SK-N-SH (cell line): ENCODE data around the gene HLTF. TPM values are rescaled to one million over a fixed set of nuclear protein-coding genes. Genes with fewer than 3 reads are reported as not detected.

ENCODE experiments used
- CTCF ChIA-PET: fragments of 300-600, 350-600 bp; formaldehyde crosslinking; extraction: SDS; loops from one replicate; lab custom pipeline; 2021; lab: Yijun Ruan, JAX
- POLR2A ChIA-PET: fragments of 350-600 bp; sonication (Branson Sonifier 250); formaldehyde crosslinking; extraction: SDS; loops from one replicate; lab custom pipeline; 2020; ENCODE audit warnings: antibody characterized with exemption, inconsistent platforms; lab: Yijun Ruan, JAX
- DNase-seq: peaks from one replicate; pipeline ENCODE4 v3.0.0; 2012
- H2AFZ ChIP-seq: fragments of 200-600 bp; sonication (generic); 2 replicates; pipeline ENCODE4 v1.8.1; 2016; ENCODE audit warnings: antibody characterized with exemption, mild to moderate bottlenecking, low read depth
- H3F3A ChIP-seq: fragments of 200-600 bp; sonication (generic); replicated peaks from 2 replicates; pipeline ENCODE3; 2016; ENCODE audit warnings: antibody characterized with exemption, mild to moderate bottlenecking; ENCODE audit not compliant: insufficient read depth
- H3K27ac ChIP-seq, 2 experiments: fragments of 200-500 bp in 1 of 2; fragments of 200-600 bp in 1 of 2; sonication (Bioruptor generic) in 1 of 2; sonication (generic), shearing (Covaris generic) in 1 of 2; 2 replicates each; pipeline versions ENCODE4 v1.5.1 to v1.6.1; 2014 to 2016; ENCODE audit warnings: low read depth in 2 of 2, inconsistent platforms in 1 of 2, low read length in 1 of 2, mild to moderate bottlenecking in 1 of 2, mixed read lengths in 1 of 2
- H3K27me3 ChIP-seq: fragments of 200-600 bp; sonication (generic), shearing (Covaris generic); 2 replicates; pipeline ENCODE4 v1.6.1; 2016; ENCODE audit warnings: mixed run types; ENCODE audit not compliant: insufficient read depth
- H3K36me3 ChIP-seq, 2 experiments: fragments of 200-500 bp in 1 of 2; fragments of 200-600 bp in 1 of 2; sonication (Bioruptor generic) in 1 of 2; sonication (generic) in 1 of 2; replicated peaks in 1 of 2; 2 replicates each; pipeline versions ENCODE3 to v1.5.1; 2014 to 2016; ENCODE audit warnings: low read length in 1 of 2, mild to moderate bottlenecking in 1 of 2; ENCODE audit not compliant: insufficient read depth in 2 of 2, control insufficient read depth in 1 of 2
- H3K4me1 ChIP-seq, 2 experiments: fragments of 200-500 bp in 1 of 2; fragments of 200-600 bp in 1 of 2; sonication (Bioruptor generic) in 1 of 2; sonication (generic), shearing (Covaris generic) in 1 of 2; 2 replicates each; pipeline versions ENCODE4 v1.5.1 to v1.6.1; 2014 to 2016; ENCODE audit warnings: low read depth in 1 of 2, low read length in 1 of 2, mixed run types in 1 of 2; ENCODE audit not compliant: insufficient read depth in 2 of 2, control insufficient read depth in 1 of 2
- H3K4me2 ChIP-seq: fragments of 200-600 bp; sonication (generic), shearing (Covaris generic); 2 replicates; pipeline ENCODE4 v1.6.1; 2017; ENCODE audit warnings: mixed run types
- H3K4me3 ChIP-seq, 2 experiments: fragments of 200-500 bp in 1 of 2; fragments of 200-600 bp in 1 of 2; sonication (Bioruptor generic) in 1 of 2; sonication (generic), shearing (Covaris generic) in 1 of 2; 2 replicates each; pipeline versions ENCODE4 v1.5.1 to v1.8.1; 2014 to 2016; ENCODE audit warnings: low read depth in 2 of 2, inconsistent platforms in 1 of 2, low read length in 1 of 2, mild to moderate bottlenecking in 1 of 2, mixed read lengths in 1 of 2, moderate library complexity in 1 of 2
- H3K79me2 ChIP-seq: fragments of 200-600 bp; sonication (generic); 2 replicates; pipeline ENCODE4 v1.8.1; 2017; ENCODE audit warnings: mild to moderate bottlenecking; ENCODE audit not compliant: insufficient read depth
- H3K9ac ChIP-seq: fragments of 200-600 bp; sonication (generic); 2 replicates; pipeline ENCODE4 v1.6.1; 2017; ENCODE audit warnings: mixed run types
- H3K9me2 ChIP-seq: fragments of 200-600 bp; sonication (generic); 2 replicates; pipeline ENCODE4 v1.6.1; 2017; ENCODE audit warnings: mixed run types
- H3K9me3 ChIP-seq: fragments of 200-600 bp; sonication (generic); 2 replicates; pipeline ENCODE4 v1.6.1; 2017; ENCODE audit warnings: mixed run types, mild to moderate bottlenecking, moderate library complexity
- H4K20me1 ChIP-seq: fragments of 200-600 bp; sonication (generic); 2 replicates; pipeline ENCODE4 v1.6.1; 2017; ENCODE audit warnings: mild to moderate bottlenecking, mixed run types; ENCODE audit not compliant: insufficient read depth
- CTCF ChIP-seq: fragments of 200-600 bp; sonication (generic); IDR thresholded peaks from 2 replicates; pipeline ENCODE4 v1.6.1; 2017; ENCODE audit warnings: antibody characterized with exemption, mild to moderate bottlenecking, moderate library complexity
- ELF1 ChIP-seq: IDR thresholded peaks from 2 replicates; pipeline ENCODE4 v1.4.0; 2012
- EP300 ChIP-seq, 2 experiments: IDR thresholded peaks; 2 replicates each; pipeline versions ENCODE4 v1.4.0 to v1.6.1; 2012; ENCODE audit warnings: borderline replicate concordance in 1 of 2, low read depth in 1 of 2, low read length in 1 of 2
- EZH2phosphoT487 ChIP-seq: fragments of 200-600 bp; sonication (generic); IDR thresholded peaks from 2 replicates; pipeline ENCODE4 v1.6.1; 2017; ENCODE audit warnings: low read depth, mixed run types, mild to moderate bottlenecking, antibody characterized with exemption, moderate library complexity, borderline replicate concordance
- FOSL2 ChIP-seq: IDR thresholded peaks from 2 replicates; pipeline ENCODE4 v1.4.0; 2012; ENCODE audit warnings: low read depth, mild to moderate bottlenecking, moderate library complexity, borderline replicate concordance
- FOXJ3 ChIP-seq: sonication (generic); formaldehyde crosslinking; IDR thresholded peaks from 2 replicates; pipeline ENCODE4 v1.5.1; 2020; ENCODE audit warnings: mild to moderate bottlenecking, missing genetic modification reagents
- FOXM1 ChIP-seq: IDR thresholded peaks from 2 replicates; pipeline ENCODE4 v1.4.0; 2012; ENCODE audit warnings: low read depth, mild to moderate bottlenecking
- MXI1 ChIP-seq: IDR thresholded peaks from 2 replicates; pipeline ENCODE4 v1.6.1; 2012; ENCODE audit warnings: mild to moderate bottlenecking, low read depth, low read length, improper control_type of control experiment
- RAD21 ChIP-seq: IDR thresholded peaks from 2 replicates; pipeline ENCODE4 v1.6.1; 2012; ENCODE audit warnings: mild to moderate bottlenecking, low read length
- RCOR1 ChIP-seq: fragments of 150-350 bp; IDR thresholded peaks from 2 replicates; pipeline ENCODE4 v1.6.1; 2017; ENCODE audit warnings: antibody characterized with exemption, low read length
- RFX5 ChIP-seq: IDR thresholded peaks from 2 replicates; pipeline ENCODE4 v1.6.1; 2012; ENCODE audit warnings: mild to moderate bottlenecking, improper control_type of control experiment, low read length
- RXRA ChIP-seq: IDR thresholded peaks from 2 replicates; pipeline ENCODE4 v1.4.0; 2012; ENCODE audit warnings: low read depth, mild to moderate bottlenecking, borderline replicate concordance
- SIN3A ChIP-seq: IDR thresholded peaks from 2 replicates; pipeline ENCODE4 v1.6.1; 2012; ENCODE audit warnings: low read depth, mild to moderate bottlenecking, low read length, moderate library complexity, borderline replicate concordance
- SMC3 ChIP-seq: IDR thresholded peaks from 2 replicates; pipeline ENCODE4 v1.6.1; 2012; ENCODE audit warnings: low read depth, low read length, improper control_type of control experiment
- TAF1 ChIP-seq: IDR thresholded peaks from 2 replicates; pipeline ENCODE4 v1.6.1; 2012; ENCODE audit warnings: low read depth, mild to moderate bottlenecking, low read length, moderate library complexity, borderline replicate concordance
- TCF12 ChIP-seq: IDR thresholded peaks from 2 replicates; pipeline ENCODE4 v1.4.0; 2012
- TEAD4 ChIP-seq: IDR thresholded peaks from 2 replicates; pipeline ENCODE4 v1.4.0; 2012; ENCODE audit warnings: mild to moderate bottlenecking, borderline replicate concordance; ENCODE audit not compliant: insufficient read depth
- YY1 ChIP-seq: IDR thresholded peaks from 2 replicates; pipeline ENCODE4 v1.4.0; 2012; ENCODE audit warnings: low read depth, mild to moderate bottlenecking
- WGBS: methylation state at CpG from one replicate; pipeline ENCODE4 v1.1.6; 2017; ENCODE audit warnings: low lambda C conversion rate; 5-methylcytosine and 5-hydroxymethylcytosine counted together
- polyA plus RNA-seq, 3 experiments: library from polyadenylated mRNA; depleted of rRNA; stranded (reverse); fragments of >200 nt; gene quantifications; 2 replicates each; pipeline ENCODE4 v1.2.3, GENCODE V29; 2012
- TF ChIP-seq, protein P1 (sequence below): IDR thresholded peaks from 2 replicates; pipeline ENCODE4 v1.6.1; 2012; ENCODE audit warnings: mild to moderate bottlenecking, low read depth, low read length, moderate library complexity

HLTF gene
- polyA plus RNA-seq, 1 of the 3 experiments (the other 2 are of a cell fraction): 10.1 TPM

- Histone ChIP-seq H2AFZ (no peak overlapping the region), H3K4me3 (no peak overlapping the region), H3F3A (no peaks in the 10 kb centered on the region), H3K9me3 (no peaks in the 10 kb centered on the region), H3K9ac (no peak overlapping the region), H3K4me2 (no peak overlapping the region), H3K4me1 (peaks cover 0 to 5% of the 10 kb centered on the region in 2 experiments; a peak in 2 of 4 replicates), H3K36me3 (no peaks in the 10 kb centered on the region), H4K20me1 (no peaks in the 10 kb centered on the region), H3K27me3 (no peaks in the 10 kb centered on the region), H3K27ac (no peak overlapping the region), H3K79me2 (peaks cover 17% of the 10 kb centered on the region), H3K9me2 (no peaks in the 10 kb centered on the region)
- no peak for DNase-seq
- CTCF ChIA-PET: no interaction called here
- POLR2A ChIA-PET: no interaction called here
- 88% methylated on average over 3 of the region's 3 CpGs for WGBS
- TF ChIP-seq SMC3: no peak
- TF ChIP-seq FOXJ3 (CRISPR knock-in tag): no peak
- no peak for TF ChIP-seq TAF1
- no peak for TF ChIP-seq RFX5
- TF ChIP-seq RCOR1: no peak
- TF ChIP-seq TEAD4: no peak
- no peak for TF ChIP-seq EP300 (IDR thresholded peaks at IDR 0.05; ENCODE audit: borderline replicate concordance in 1 of 2, low read depth in 1 of 2, low read length in 1 of 2)
- no peak for TF ChIP-seq RXRA
- no peak for TF ChIP-seq FOSL2
- no peak for TF ChIP-seq MXI1
- no peak for TF ChIP-seq ELF1
- no peak for TF ChIP-seq SIN3A
- TF ChIP-seq, protein P1, sequence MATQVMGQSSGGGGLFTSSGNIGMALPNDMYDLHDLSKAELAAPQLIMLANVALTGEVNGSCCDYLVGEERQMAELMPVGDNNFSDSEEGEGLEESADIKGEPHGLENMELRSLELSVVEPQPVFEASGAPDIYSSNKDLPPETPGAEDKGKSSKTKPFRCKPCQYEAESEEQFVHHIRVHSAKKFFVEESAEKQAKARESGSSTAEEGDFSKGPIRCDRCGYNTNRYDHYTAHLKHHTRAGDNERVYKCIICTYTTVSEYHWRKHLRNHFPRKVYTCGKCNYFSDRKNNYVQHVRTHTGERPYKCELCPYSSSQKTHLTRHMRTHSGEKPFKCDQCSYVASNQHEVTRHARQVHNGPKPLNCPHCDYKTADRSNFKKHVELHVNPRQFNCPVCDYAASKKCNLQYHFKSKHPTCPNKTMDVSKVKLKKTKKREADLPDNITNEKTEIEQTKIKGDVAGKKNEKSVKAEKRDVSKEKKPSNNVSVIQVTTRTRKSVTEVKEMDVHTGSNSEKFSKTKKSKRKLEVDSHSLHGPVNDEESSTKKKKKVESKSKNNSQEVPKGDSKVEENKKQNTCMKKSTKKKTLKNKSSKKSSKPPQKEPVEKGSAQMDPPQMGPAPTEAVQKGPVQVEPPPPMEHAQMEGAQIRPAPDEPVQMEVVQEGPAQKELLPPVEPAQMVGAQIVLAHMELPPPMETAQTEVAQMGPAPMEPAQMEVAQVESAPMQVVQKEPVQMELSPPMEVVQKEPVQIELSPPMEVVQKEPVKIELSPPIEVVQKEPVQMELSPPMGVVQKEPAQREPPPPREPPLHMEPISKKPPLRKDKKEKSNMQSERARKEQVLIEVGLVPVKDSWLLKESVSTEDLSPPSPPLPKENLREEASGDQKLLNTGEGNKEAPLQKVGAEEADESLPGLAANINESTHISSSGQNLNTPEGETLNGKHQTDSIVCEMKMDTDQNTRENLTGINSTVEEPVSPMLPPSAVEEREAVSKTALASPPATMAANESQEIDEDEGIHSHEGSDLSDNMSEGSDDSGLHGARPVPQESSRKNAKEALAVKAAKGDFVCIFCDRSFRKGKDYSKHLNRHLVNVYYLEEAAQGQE: no peak
- TF ChIP-seq YY1: no peak
- no peak for TF ChIP-seq EZH2phosphoT487
- no peak for TF ChIP-seq TCF12
Observed at GRCh38 chr3:149089395-149089794, 3.1 kb upstream of the HLTF start.

- Histone ChIP-seq H3K9me2 (no peaks in the 10 kb centered on the region), H3K4me1 (peaks cover 0 to 7% of the 10 kb centered on the region in 2 experiments; a peak in 2 of 4 replicates), H3K79me2 (peaks cover 39% of the 10 kb centered on the region), H3K9ac (no peak overlapping the region), H4K20me1 (no peaks in the 10 kb centered on the region), H3K27ac (no peak overlapping the region), H2AFZ (no peak overlapping the region; the same call in 1 of the 2 replicates), H3K36me3 (peaks cover 8 to 15% of the 10 kb centered on the region in 2 experiments), H3K9me3 (no peaks in the 10 kb centered on the region), H3K4me2 (no peak overlapping the region), H3K4me3 (no peak overlapping the region), H3F3A (no peaks in the 10 kb centered on the region), H3K27me3 (no peaks in the 10 kb centered on the region)
- CTCF ChIA-PET: interaction anchor here (0.5 to 1.9 kb wide), 3 partner anchors 33 to 326 kb away, joined by 4 to 9 read pairs (median 6); no protein-coding TSS in a partner anchor
- 98% methylated on average over 15 of the region's 15 CpGs for WGBS
- POLR2A ChIA-PET: no interaction called here
- DNase-seq: no peak
- no peak for TF ChIP-seq FOXM1
- no peak for TF ChIP-seq SIN3A
- no peak for TF ChIP-seq EZH2phosphoT487
- TF ChIP-seq TAF1: no peak
- no peak for TF ChIP-seq RAD21
- TF ChIP-seq, protein P1: no peak
- TF ChIP-seq CTCF: no peak
Observed at GRCh38 chr3:149087208-149087607, 875 bp upstream of the HLTF start.
